Suppressor macrophage treated with lipopolysaccharide for 1 hour (primary cell): ENCODE results near the gene PATJ.
"Not testable (repeated sequence)": the region's sequence is repeated elsewhere in the genome, so short reads cannot be mapped to it uniquely, and the experiment has no call there.

ENCODE experiments used
- DNase-seq, 3 donors: peaks; one replicate each; pipeline ENCODE4 v3.0.0-alpha.2; 2020 to 2022

The PATJ gene

GRCh38 chr1:62109124-62109523 is 366.8 kb downstream of the PATJ start:
- no peak for DNase-seq

GRCh38 chr1:62110198-62110817 is 368.0 kb downstream of the PATJ start:
- no peak for DNase-seq

GRCh38 chr1:62111084-62111483 is 368.8 kb downstream of the PATJ start:
- DNase-seq: no peak

- DNase-seq: no peak
Observed at GRCh38 chr1:62113507-62113906, 371.2 kb downstream of the PATJ start.

- peak in 1 of 3 donors; percentile 3 for DNase-seq
Observed at GRCh38 chr1:62117018-62117750, 374.9 kb downstream of the PATJ start.

- DNase-seq: no peak
Observed at GRCh38 chr1:62126579-62127290, 384.5 kb downstream of the PATJ start.

GRCh38 chr1:62128745-62129144 is 386.5 kb downstream of the PATJ start:
- no peak for DNase-seq

GRCh38 chr1:62131093-62131725 is 388.9 kb downstream of the PATJ start:
- DNase-seq: peak; percentile 56 to 67 (median 62)

GRCh38 chr1:62138029-62138428 is 395.7 kb downstream of the PATJ start:
- no peak for DNase-seq

- DNase-seq: no peak
Observed at GRCh38 chr1:62139410-62139809, 397.1 kb downstream of the PATJ start.

GRCh38 chr1:62140666-62141065 is 398.4 kb downstream of the PATJ start:
- no peak for DNase-seq

GRCh38 chr1:62142496-62142895 is 400.2 kb downstream of the PATJ start:
- DNase-seq: peak in 2 of 3 donors; percentile 3 to 25

GRCh38 chr1:62144238-62144831 is 402.1 kb downstream of the PATJ start:
- DNase-seq: peak; percentile 57 to 72 (median 57)

- no peak for DNase-seq
Observed at GRCh38 chr1:62159940-62160348, 417.7 kb downstream of the PATJ start.

GRCh38 chr1:62161711-62162110 is 419.4 kb downstream of the PATJ start:
- DNase-seq: no peak

GRCh38 chr1:62170380-62170779 is 428.1 kb downstream of the PATJ start:
- not testable (repeated sequence) for DNase-seq

- DNase-seq: peak; percentile 58 to 73 (median 60)
Observed at GRCh38 chr1:62175568-62176179, 433.4 kb downstream of the PATJ start.

- no peak for DNase-seq
Observed at GRCh38 chr1:62176597-62177312, 434.5 kb downstream of the PATJ start.

GRCh38 chr1:62177621-62178020 is 435.3 kb downstream of the PATJ start:
- no peak for DNase-seq

- DNase-seq: no peak
Observed at GRCh38 chr1:62178372-62178771, 436.1 kb downstream of the PATJ start.

GRCh38 chr1:62180054-62180453 is 437.8 kb downstream of the PATJ start:
- DNase-seq: not testable (repeated sequence)

GRCh38 chr1:62180639-62181038 is 438.4 kb downstream of the PATJ start:
- no peak for DNase-seq
